Aorta (tissue), 5 donors: ENCODE measurements around the gene PRXL2A. TPM values are rescaled to one million over a fixed set of nuclear protein-coding genes. Genes with fewer than 3 reads are reported as not detected.
"Not testable (repeated sequence)": the region's sequence is repeated elsewhere in the genome, so short reads cannot be mapped to it uniquely, and the experiment has no call there.

Experiments
- ATAC-seq: fragments of 200-7000 bp; cut with Tn5 transposase; one replicate; pipeline ENCODE4 v1.9.1; 2022; ENCODE audit warnings: moderate library complexity; ENCODE audit not compliant: low FRiP score
- DNase-seq, 2 donors: peaks; one replicate each; pipeline ENCODE4 v3.0.0-alpha.2; 2020
- H3K27ac ChIP-seq, 2 donors: one replicate each; pipeline ENCODE4 v1.5.1; 2013; ENCODE audit warnings: low read length in 2 of 2, mild to moderate bottlenecking in 2 of 2, moderate library complexity in 2 of 2, control low read depth in 1 of 2, inconsistent platforms in 1 of 2, low read depth in 1 of 2
- H3K27me3 ChIP-seq, 2 donors: one replicate each; pipeline ENCODE4 v1.6.1; 2013; ENCODE audit warnings: control low read depth in 1 of 2, low read length in 1 of 2, mild to moderate bottlenecking in 1 of 2, moderate library complexity in 1 of 2; ENCODE audit not compliant: insufficient read depth in 2 of 2, control insufficient read depth in 1 of 2
- H3K36me3 ChIP-seq, 2 donors: one replicate each; pipeline ENCODE4 v1.6.1; 2013; ENCODE audit warnings: control low read depth in 1 of 2, low read length in 1 of 2, mild to moderate bottlenecking in 1 of 2; ENCODE audit not compliant: insufficient read depth in 2 of 2, control insufficient read depth in 1 of 2
- H3K4me1 ChIP-seq, 2 donors: one replicate each; pipeline ENCODE4 v1.6.1; 2013; ENCODE audit warnings: low read length in 2 of 2, control low read depth in 1 of 2, mild to moderate bottlenecking in 1 of 2, moderate library complexity in 1 of 2; ENCODE audit not compliant: insufficient read depth in 2 of 2, control insufficient read depth in 1 of 2
- H3K4me3 ChIP-seq, 2 donors: one replicate each; pipeline ENCODE4 v1.5.1; 2013; ENCODE audit warnings: low read length in 2 of 2, control low read depth in 1 of 2, mild to moderate bottlenecking in 1 of 2
- H3K9me3 ChIP-seq: one replicate; pipeline ENCODE4 v1.6.1; 2013; ENCODE audit warnings: mild to moderate bottlenecking, low read length; ENCODE audit not compliant: control insufficient read depth
- WGBS, 2 donors: extraction: QIAGEN DNeasy Blood & Tissue Kit; methylation state at CpG; one replicate each; pipeline ENCODE4 v1.1.7; 2013; 5-methylcytosine and 5-hydroxymethylcytosine counted together
- intact Hi-C, 2 donors: fragments of 100-400 bp; cut with DNase I; formaldehyde crosslinking; loops; one replicate each; pipeline versions ENCODE4 v1.14.2 to v1.15.0; 2022
- polyA plus RNA-seq, 2 donors: library from polyadenylated mRNA; stranded (reverse); fragments of 200-250 nt; gene quantifications; one replicate each; pipeline ENCODE4 v1.2.3, GENCODE V29; 2013
- total RNA-seq, 2 donors: library from RNA; stranded (reverse); fragmentation: NEBNext Ultra II Directional; extraction: Animal tissue kit (Norgen Biotek cat#: 25700); gene quantifications; one replicate each; pipeline ENCODE4 v1.2.1, GENCODE V29; 2021
- donor health status: healthy with polysubstance abuse.
- donor health status: Bipolar disorder and iron deficiency.
- donor health status: DM: no; HTN: no; CAD: no.
- donor health status: DM: no; HTN: no; CAD: no.
- donor health status: DM: yes; HTN: yes; CAD: no.

Gene PRXL2A
- total and polyA plus RNA-seq, 4 donors = 15.6 to 43.1 (median 36.0) TPM

DNA sequence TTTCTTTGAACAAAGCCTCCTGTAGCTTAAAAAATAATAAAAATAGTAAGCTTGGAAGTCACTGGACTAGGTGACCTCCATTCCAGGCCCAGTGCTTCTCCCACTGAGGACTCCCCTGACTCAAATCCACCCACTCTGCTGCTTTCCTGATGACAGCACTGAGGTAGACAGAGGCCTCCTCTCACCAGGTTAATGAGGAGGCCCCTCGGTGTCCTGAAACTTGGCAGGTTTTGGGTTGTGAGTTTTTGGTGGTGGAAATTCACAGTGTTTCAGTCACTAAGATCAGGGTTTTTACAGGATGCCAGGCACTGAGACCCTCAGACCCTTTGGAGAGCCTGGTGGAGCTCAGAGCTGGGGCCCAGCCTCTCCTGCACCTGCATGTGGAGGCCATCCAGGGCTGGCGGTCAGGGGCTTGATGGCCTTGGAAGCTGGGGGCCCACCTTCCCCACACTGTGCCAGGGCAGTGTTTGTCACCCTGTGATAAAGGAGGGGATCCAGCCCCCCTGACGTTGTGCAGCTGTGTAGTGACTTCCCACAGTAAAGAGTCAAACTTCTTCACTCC is 64.8 kb downstream of the PRXL2A start:
- no peaks in the 10 kb centered on the region for H3K36me3 ChIP-seq

DNA sequence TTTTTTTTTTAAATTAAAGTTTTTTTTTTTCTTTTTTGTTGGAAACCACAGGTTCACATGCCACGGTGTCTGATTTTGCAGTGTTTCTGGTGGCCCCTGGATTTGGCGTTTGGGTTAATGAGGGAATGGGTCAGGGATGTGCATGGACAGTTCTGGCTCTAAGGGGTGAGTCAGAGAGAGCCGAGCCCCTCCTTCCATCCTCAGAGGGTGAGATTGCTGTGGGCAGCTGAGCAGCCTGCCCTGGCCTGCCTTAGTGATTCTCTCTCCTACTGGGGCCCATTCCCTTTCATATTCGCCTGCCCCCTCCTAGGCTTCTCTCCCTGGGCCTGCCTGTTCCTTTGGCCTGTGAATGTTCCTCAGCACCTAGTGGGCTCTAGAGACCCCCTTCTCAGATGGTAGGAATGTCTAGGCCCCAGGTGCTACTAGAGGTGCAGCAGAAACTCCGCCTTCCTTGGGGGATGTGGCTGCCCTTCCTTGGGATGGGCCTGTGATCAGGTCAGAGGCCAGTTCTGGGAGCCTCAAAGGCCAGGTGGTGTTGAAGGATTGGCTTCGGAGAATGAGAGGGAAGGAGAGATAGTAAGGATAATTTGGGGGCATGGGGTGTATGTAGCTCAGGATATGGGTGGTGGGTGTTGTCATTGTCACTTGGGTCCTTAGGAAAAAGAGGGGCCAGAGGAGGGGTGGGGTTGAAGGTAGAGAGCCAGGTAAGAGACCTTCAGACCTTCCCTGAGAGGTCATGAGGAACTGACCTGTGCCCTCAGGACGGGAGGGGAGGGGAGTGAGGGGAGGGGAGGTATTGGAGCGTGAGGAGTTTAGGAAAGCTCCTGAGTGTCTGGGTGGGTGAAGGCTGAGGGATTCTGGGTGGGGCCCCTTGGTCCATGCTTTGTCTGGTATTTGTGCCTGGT is 65.6 kb downstream of the PRXL2A start:
- Histone ChIP-seq H3K36me3 (no peaks in the 10 kb centered on the region), H3K4me1 (no peaks in the 10 kb centered on the region), H3K4me3 (no peak overlapping the region), H3K27me3 (no peaks in the 10 kb centered on the region), H3K27ac (no peak overlapping the region), H3K9me3 (no peaks in the 10 kb centered on the region)
- DNase-seq (no peak), ATAC-seq (peak; percentile 21)
- WGBS, 2 donors = 95 to 98% methylated on average over 8 of the region's 8 CpGs
- intact Hi-C loops = no loop called here

More for the DNA sequence above, 64.8 kb downstream of the PRXL2A start:
- intact Hi-C loops = no loop called here
- no peak for ATAC-seq
- H3K27me3 ChIP-seq = no peaks in the 10 kb centered on the region
- no peak overlapping the region for H3K4me3 ChIP-seq
- H3K4me1 ChIP-seq = no peaks in the 10 kb centered on the region
- 82 to 84% methylated on average over 3 of the region's 3 CpGs for WGBS, 2 donors
- no peak for DNase-seq
- H3K9me3 ChIP-seq = no peaks in the 10 kb centered on the region
- no peak overlapping the region for H3K27ac ChIP-seq

GRCh38 chr10:80474597-80474910 is 66.2 kb downstream of the PRXL2A start:
- no peak overlapping the region for H3K4me3 ChIP-seq
- DNase-seq = no peak
- H3K27ac ChIP-seq = no peak overlapping the region
- intact Hi-C loops = no loop called here
- H3K4me1 ChIP-seq = no peaks in the 10 kb centered on the region
- WGBS, 2 donors = 94 to 95% methylated on average over 2 of the region's 2 CpGs
- no peaks in the 10 kb centered on the region for H3K27me3 ChIP-seq
- H3K9me3 ChIP-seq = no peaks in the 10 kb centered on the region
- ATAC-seq = no peak
- no peaks in the 10 kb centered on the region for H3K36me3 ChIP-seq

- intact Hi-C loops = no loop called here
- ATAC-seq (no peak), DNase-seq (no peak)
- 94% methylated on average over 3 of the region's 3 CpGs for WGBS, 2 donors
- Histone ChIP-seq H3K36me3 (no peaks in the 10 kb centered on the region), H3K27me3 (no peaks in the 10 kb centered on the region), H3K4me1 (no peaks in the 10 kb centered on the region), H3K27ac (no peak overlapping the region), H3K9me3 (no peaks in the 10 kb centered on the region), H3K4me3 (no peak overlapping the region)
Measured at GRCh38 chr10:80474941-80475340, 66.6 kb downstream of the PRXL2A start.

DNA sequence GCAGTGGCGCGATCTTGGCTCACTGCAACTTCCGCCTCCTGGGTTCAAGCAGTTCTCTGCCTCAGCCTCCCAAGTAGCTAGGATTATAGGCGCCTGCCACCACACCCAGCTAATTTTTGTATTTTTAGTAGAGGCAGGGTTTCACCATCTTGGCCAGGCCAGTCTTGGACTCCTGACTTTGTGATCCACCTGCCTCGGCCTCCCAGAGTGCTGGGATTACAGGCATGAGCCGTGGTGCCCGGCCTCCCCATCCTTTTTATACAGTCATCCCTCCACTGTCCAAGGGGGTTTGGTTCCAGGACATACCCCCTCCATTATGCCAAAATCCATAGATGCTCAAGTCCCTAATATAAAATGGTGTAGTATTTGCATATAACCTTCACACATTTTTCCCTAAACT is 67.3 kb downstream of the PRXL2A start:
- H3K9me3 ChIP-seq, H3K27me3 ChIP-seq, ATAC-seq, H3K4me3 ChIP-seq, H3K4me1 ChIP-seq, H3K27ac ChIP-seq, intact Hi-C loops, DNase-seq, H3K36me3 ChIP-seq: not testable (repeated sequence)
- WGBS, 2 donors = 95 to 97% methylated on average over 7 of the region's 7 CpGs

DNA sequence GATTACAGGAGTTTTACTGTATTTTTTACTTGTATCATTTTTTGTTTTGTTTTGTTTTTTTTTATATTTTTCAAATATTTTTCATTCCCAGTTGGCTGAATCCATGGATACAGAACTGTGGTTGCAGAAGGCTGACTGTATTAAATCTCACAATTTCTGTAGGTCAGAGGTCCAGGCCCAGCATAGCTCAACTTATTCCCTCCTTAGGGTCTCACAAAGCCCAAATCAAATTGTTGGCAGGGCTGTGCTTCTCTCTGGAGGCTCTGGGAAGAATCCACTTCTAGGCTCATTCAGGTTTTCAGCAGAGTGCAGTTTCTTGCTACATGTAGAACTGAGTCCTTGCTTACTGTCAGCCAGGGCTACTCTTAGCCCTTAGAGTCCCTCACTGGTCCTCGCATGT is 68.3 kb downstream of the PRXL2A start:
- Histone ChIP-seq H3K27ac (no peak overlapping the region), H3K9me3 (no peaks in the 10 kb centered on the region), H3K36me3 (no peaks in the 10 kb centered on the region), H3K4me3 (no peak overlapping the region), H3K27me3 (no peaks in the 10 kb centered on the region), H3K4me1 (no peaks in the 10 kb centered on the region)
- 96 to 100% methylated on average over 1 of the region's 1 CpG for WGBS, 2 donors
- intact Hi-C loops = no loop called here
- no peak for DNase-seq
- no peak for ATAC-seq

GRCh38 chr10:80477813-80478212 is 69.5 kb downstream of the PRXL2A start:
- Histone ChIP-seq H3K27me3 (no peaks in the 10 kb centered on the region), H3K27ac (no peak overlapping the region), H3K36me3 (no peaks in the 10 kb centered on the region), H3K4me3 (no peak overlapping the region), H3K4me1 (no peaks in the 10 kb centered on the region), H3K9me3 (no peaks in the 10 kb centered on the region)
- intact Hi-C loops = no loop called here
- DNase-seq (no peak), ATAC-seq (no peak)
- WGBS, 2 donors = 83 to 92% methylated on average over 2 of the region's 2 CpGs

DNA sequence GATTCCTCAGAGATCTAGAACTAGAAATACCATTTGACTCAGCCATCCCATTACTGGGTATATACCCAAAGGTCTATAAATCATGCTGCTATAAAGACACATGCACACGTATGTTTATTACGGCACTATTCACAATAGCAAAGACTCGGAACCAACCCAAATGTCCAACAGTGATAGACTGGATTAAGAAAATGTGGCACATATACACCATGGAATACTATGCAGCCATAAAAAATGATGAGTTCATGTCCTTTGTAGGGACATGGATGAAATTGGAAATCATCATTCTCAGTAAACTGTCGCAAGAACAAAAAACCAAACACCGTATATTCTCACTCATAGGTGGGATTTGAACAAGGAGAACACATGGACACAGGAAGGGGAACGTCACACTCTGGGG is 72.0 kb downstream of the PRXL2A start:
- 92 to 97% methylated on average over 6 of the region's 6 CpGs for WGBS, 2 donors
- intact Hi-C loops = not testable (repeated sequence)

DNA sequence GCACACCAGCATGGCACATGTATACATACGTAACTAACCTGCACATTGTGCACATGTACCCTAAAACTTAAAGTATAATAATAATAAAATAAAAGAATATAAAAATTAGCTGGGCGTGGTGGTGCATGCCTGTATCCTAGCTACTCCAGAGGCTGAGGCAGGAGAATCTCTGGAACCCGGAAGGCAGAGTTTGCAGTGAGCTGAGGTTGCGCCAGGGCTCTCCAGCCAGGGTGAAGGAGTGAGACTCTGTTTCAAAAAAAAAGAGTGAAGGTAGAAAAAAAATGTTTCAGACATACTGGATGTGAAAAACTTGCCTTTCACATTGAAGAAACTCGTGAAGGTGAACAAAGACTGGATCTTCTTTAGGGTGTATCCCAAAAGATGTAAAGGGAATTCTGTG is 72.5 kb downstream of the PRXL2A start:
- Histone ChIP-seq H3K4me1 (no peaks in the 10 kb centered on the region), H3K36me3 (no peaks in the 10 kb centered on the region), H3K27ac (no peak overlapping the region), H3K9me3 (no peaks in the 10 kb centered on the region), H3K4me3 (no peak overlapping the region), H3K27me3 (no peaks in the 10 kb centered on the region)
- WGBS, 2 donors = 95 to 97% methylated on average over 4 to 5 of the region's 5 CpGs
- no peak for DNase-seq
- no peak for ATAC-seq
- intact Hi-C loops = no loop called here

More for the DNA sequence above, 72.0 kb downstream of the PRXL2A start:
- H3K27me3 ChIP-seq, H3K4me1 ChIP-seq, DNase-seq, ATAC-seq, H3K4me3 ChIP-seq, H3K36me3 ChIP-seq, H3K9me3 ChIP-seq, H3K27ac ChIP-seq: not testable (repeated sequence)
